GM12878 (cell line): ENCODE results near the gene TLDC2.

Experiments used
- CTCF ChIP-seq, 3 experiments: IDR thresholded peaks in 2 of 3; conservative IDR thresholded peaks in 1 of 3; 2 replicates each; pipeline ENCODE4 v1.5.1; 2011; ENCODE audit warnings: low read depth in 3 of 3, low read length in 3 of 3, mild to moderate bottlenecking in 3 of 3, control low read depth in 2 of 3, moderate library complexity in 2 of 3, inconsistent platforms in 1 of 3, mixed read lengths in 1 of 3; ENCODE audit not compliant: control insufficient read depth in 2 of 3, insufficient read depth in 1 of 3; ENCODE audit errors: extremely low read depth in 1 of 3
- RCOR1 ChIP-seq: conservative IDR thresholded peaks from 2 replicates; pipeline ENCODE4 v1.6.1; 2012; ENCODE audit warnings: low read depth, low read length, improper control_type of control experiment
- SIN3A ChIP-seq: IDR thresholded peaks from 2 replicates; pipeline ENCODE4 v1.6.1; 2012; ENCODE audit warnings: low read depth, low read length, improper control_type of control experiment

- TF ChIP-seq RCOR1 (no peak), CTCF (IDR thresholded peaks at IDR 0.05 in 2 of 3, conservative IDR thresholded peaks at IDR 0.05 in 1 of 3; ENCODE audit: control insufficient read depth in 2 of 3, extremely low read depth in 1 of 3, insufficient read depth in 1 of 3, low read depth in 3 of 3, low read length in 3 of 3) (no peak), SIN3A (no peak)
These were observed 23.8 kb upstream of the TLDC2 start for GRCh38 chr20:36852187-36852586.
